ENCODE data around the gene RFX3.

The RFX3 gene

DNA sequence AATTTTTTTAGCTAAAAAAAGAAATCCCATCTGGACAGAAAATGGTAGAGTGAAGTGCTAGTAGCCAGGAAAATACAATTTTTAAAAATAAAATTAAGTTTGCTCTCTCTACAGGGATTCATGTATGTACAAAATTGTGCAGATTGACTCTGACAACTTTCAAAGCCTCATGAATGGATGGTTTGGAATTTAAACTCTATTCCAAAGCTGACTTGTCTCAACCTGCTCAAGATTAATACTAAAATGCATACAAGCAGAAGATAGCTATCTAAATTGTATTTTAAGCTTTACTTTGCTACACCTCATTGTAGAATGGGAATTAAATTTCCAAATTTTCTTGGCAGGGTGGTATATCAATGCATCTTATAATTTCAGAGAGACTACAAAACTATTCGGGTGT is 257.6 kb downstream of the RFX3 start:
- no peak for DNase-seq

DNA sequence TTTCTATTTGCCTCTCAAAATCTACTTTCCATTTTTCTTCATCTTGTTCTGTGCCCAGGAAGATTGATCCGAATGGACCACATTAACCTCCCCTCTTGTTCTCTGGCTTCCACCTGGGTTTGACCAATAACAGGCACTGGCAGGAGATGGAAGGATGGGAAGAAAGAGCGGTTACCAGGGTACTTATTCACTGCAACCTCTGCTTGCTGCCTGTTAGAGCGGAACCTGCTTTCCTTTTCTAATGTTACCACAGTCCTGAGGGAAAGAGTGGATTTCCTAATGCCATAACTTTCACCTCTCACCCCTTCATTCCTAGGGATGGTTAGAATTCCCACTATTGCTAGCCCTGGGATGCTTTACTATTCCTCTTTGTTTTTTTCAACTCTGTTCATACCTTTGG is 262.1 kb downstream of the RFX3 start:
- no peak for DNase-seq

DNA sequence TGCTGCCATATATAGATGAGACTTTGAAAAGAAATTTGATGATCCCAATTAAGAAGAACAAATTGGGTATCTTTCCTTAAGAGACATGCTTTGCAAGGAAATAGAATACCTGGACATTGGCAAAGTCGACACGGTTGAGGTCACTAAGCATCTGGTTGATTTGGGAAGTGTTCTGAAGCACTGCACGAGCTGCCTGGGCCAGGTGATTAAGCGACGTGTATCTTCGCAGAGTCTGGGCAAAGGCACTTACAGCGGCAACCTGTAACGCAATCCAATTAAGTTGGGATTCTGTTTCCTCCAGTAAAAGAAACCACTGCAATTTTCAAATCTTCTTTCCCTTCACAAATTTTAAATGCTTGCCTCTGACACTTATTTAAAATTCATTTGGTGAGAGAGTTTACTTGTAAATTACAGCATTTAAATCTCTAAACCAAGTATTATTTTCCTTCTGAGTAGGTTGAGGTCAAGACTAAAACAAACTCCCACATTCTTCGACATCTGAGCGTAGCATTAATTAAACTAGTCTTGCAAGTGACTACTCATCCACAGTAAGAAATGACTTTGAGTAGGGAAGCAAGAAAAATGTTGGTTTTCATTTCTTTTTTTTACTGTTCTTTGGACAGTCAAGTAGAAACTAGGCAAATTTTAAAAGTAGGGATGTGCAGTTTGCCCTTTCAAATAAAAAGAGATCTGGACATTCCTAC is 262.8 kb downstream of the RFX3 start:
- DNase-seq: no peak

DNA sequence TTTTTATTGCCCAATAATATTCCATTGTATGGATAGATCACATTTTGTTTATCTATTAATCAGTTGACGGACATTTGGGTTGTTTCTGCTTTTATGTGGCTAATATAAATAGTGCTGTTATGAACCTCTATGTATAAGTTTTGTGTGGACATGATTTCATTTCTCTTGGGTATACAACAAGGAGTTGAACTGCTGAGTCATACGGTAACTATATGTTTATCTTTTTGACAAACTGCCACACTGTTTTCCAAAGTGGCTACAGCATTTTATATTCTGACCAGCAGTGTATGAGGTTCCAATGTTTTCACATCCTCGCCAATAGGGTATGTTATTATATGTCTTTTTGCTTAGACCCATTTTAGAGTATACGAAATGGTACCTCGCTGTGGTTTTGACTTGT is 264.3 kb downstream of the RFX3 start:
- DNase-seq: no peak

DNA sequence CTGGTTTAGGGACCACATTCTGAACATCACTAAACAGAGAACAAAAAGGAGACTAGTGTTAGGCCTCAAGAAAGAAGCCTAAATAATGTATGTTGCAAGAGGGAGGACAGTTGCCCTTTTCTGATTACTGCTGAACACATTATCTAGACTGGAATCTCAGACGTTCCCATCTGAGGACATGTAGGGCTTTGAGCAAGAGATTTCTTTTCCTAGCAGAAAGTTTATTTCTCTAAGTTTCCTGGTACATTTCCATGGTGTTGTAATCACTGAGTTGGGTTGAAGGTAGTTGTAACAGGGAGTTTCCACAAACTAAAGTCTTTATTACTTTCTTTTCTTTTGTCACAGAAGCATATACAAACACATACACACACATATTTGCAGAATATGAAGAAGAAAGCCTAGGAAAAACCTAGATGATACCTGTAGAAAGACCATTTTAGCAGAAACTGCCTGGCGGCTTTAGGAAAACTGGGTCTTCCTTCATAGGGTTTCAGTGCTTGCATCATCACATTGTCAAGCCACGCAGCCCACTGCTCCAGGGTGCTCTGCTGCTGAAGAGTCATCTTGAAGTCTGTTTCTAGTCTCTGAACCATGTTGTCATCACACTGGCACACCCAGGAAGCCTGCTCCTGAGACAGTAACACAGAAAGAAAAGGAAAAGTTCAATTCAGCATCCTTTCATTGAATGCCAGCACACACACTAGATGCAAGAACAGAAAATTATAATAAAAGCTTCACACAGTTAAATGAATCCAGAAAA is 269.1 kb downstream of the RFX3 start:
- DNase-seq: no peak

DNA sequence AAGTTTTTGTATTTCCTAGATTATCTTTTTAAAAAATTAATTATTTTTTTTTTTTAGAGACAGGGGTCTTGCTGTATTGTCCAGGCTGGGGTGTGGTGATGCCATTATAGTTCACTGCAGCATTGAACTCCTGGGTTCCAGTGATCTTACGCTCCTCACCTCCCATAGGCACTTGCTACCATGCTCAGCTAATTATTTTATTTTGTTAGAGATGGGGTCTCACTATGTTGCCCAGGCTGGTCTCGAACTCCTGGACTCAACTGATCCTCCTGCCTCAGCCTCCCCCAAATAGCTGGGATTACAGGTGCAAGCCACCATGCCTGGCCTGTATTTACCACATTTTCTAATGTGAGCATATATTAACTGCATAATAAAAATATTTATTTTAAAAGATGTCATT is 274.5 kb downstream of the RFX3 start:
- no peak for DNase-seq

DNA sequence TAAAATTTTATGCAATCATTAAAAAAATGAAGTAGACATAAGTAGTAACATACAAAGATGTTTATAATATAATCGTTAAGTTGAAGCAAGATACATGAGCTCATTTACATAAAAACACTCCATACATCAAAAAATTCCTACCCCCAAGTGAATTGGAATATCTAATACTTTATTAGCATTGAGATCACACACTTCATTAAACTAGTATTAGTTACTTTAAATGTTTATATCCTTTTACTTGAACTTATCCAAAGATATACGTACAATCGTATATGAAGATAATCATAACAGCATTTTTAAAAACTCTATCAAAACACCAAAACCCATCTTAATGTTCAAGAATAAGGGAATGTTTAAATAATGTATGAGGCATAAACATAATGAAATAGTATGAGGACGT is 275.1 kb downstream of the RFX3 start:
- no peak for DNase-seq

DNA sequence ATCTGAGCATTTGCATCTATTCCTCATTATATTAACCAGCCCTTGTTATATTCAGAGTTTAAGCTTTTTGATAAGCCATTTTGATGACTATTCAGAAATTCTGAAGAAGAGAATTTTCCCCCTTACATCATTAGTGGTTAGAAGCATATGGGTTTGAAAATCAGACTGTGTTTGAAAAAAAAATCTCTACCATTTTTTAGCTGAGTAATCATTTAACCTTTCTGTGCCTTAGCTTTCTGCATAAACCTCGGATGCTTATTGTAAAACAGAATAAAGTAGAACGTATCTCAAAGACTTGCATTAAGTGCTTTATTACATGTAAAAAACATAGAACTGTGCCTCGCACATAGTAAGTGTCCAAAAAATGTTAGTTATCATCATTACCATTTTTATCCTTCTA is 278.6 kb downstream of the RFX3 start:
- no peak for DNase-seq

DNA sequence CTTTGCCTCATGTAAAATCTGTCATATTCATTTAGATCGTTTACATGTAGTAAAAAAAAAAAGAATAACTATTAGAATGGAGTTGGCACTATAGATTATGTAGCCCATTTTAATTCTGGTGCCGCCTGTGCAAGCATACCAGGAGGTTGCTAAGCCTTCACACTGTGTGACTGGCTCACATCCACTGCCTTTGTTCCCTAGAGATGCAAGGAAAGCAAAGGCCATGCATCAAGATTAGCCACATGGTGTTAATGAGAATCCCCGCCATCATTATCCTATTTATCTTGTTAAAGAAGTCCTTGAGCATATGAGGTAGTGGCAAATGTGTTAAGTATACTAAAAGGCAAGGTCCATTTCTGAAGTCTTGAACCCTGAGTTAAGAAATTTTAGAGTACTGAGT is 279.6 kb downstream of the RFX3 start:
- no peak for DNase-seq

DNA sequence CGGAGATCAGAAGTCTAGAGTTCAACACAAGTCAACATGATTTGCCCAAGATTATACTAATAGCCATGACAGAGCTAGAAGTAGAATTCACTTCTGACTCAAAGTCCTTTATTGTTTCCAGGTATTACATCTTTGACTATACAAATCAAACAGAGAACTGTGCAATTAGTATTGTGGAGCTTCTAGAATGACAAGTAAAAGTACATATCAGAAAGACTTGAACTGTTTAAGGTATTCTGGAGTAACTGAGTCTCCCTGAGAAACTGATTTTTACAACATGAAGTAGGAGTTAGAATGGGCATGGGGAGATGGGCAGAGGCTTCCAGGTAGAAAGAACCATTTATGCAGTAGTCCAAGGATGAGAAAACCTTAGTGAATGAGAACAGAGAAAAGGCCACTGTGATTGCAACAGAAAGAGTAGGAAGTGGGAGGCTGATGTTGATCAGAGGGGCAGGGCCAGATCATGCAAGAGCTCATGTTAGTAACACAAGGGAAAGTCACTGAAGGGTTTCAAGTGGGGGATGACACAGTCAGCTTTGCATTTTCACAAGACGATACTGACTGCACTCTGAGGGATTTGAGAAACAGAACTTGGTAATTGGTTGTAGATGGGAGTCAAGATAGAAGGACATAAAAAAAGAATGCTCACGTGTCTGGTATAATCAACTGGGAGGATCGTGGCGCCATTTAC is 280.7 kb downstream of the RFX3 start:
- no peak for DNase-seq

DNA sequence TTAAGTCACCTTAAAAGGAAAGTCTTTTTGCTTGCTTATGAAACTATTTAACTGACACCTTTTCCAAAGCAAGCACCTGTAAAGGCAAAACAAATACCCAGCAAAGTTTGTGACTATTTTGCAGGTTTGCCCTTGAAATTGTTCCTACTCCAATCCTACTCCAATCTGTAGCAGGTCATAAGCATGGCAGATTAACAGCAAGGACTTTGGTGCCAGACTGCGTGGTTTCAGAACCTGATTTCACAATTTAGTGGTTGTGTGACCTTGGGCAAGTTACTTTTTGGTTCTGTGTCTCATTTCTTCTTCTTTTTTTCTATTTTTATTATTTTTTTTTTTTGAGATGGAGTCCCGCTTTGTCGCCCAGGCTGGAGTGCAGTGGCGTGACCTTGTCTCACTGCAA is 282.1 kb downstream of the RFX3 start:
- no peak for DNase-seq

DNA sequence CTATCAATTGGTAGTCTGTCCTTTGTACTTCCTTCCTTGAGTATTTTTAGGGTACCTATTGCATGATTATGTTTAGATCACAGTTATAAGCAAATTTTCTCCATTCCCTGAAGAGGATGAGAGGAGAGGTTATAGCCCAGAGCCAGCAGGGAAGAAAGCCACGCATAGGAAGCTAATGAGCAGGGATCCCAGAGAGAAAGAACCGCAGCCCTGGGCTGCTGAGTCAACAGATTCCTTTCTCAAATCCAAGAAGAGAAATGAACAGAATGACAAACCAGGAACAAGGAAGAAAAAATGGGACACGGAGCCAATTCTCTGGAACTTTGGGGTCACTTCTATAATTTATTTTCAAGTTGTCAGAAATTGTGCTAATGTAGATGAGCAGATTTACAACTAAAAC is 284.5 kb downstream of the RFX3 start:
- no peak for DNase-seq

DNA sequence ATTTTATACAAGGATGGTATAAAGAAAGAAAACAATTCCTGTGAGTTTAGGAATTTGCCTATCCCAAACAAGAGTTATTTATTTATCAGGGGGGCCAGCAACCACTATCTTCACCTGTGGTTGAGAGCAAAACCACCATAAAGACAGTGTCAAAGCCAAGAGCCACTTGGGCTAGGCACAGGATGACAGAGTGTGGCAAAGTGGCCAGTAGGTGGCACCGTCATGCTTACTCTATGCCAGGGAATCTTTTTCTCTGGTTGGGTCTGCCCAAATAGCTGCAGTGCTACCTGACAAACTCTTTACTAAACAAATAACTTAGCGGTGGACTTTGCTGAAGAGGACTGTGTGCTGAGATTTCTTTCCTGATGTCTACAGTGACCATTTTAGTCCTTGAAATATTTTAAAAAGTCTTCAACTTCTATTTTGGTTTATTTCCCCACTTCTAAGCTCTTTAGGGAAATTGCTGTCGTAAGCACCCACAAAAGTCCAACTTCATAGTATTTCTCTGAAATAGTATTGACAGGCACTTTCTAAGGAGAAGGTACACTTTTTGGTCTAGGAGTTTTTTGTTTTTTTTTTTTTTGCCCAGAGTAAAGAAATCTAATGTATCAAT is 285.0 kb downstream of the RFX3 start:
- DNase-seq: peak; percentile 53

DNA sequence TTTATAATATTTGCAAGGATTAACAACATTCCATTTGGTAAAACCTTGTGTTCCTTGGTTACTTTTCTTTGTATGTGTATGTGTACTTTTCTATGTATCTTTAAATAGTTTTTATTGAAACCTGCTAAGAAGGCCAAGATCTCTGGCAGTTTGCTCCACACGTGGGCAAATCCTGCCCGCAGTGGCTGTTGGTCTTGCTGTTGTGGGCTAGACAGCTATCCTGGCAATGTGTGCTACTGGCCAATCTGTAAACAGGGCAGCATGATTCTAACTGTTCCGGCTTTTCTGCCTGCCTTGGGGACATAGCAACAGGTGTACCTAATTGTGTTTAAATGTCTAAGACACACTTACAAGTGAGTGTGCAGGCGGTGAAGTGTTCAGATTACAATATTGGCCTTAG is 286.6 kb downstream of the RFX3 start:
- DNase-seq: no peak

DNA sequence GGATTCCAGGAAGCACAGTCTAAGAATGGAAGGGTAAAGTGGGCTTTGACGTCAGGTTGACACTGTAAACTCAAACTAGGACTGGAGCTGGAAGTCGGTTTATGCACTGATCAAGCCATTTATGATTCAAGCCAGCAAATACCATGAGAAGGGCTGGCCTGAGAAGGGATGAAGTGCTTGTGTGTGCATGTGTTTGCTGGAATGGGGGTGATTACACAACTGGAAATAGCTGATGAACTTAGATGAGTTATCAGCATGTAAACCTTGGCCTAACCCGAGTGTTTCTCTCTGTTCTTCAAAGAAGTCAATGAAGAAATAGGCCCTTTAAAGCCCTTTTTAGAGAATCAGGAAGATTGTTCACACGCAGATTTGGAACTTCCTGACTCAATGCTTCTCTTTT is 287.6 kb downstream of the RFX3 start:
- DNase-seq: no peak

DNA sequence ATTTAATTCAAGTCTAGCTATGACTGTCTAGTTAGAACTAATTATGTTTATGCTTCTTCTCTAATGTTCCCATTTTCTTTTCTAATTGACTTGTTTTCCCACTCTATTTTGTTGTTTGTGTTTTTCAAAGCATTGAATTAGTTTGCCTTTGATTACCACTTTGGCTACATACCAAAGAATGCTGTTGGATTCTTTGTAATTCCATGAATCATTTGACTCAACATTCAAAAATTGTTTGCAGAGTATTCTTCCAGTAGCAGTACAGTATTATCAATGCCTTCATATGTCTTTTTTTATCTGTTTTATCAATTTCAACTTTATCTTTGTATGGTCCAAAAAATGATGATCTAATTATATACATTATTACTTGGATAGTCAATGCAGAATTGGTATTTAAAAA is 288.7 kb downstream of the RFX3 start:
- DNase-seq: no peak

DNA sequence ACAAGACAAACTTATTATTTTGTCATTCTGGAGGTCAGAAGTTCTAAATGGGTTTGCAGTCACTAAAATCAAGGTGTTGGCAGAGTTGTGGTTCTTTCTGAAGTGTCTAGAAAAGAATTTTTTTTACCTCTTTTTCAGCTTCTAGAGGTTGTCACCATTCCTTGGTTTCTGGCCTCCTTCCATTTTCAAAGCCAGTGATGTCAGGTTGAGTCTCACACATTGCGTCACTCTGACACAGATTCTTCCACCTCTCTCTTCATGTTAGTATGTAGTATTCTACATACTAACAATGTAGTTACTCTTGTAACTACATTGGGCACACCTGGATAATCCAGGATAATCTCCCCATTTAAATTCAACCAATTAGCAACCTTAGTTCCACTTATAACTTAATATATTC is 290.3 kb downstream of the RFX3 start:
- no peak for DNase-seq

DNA sequence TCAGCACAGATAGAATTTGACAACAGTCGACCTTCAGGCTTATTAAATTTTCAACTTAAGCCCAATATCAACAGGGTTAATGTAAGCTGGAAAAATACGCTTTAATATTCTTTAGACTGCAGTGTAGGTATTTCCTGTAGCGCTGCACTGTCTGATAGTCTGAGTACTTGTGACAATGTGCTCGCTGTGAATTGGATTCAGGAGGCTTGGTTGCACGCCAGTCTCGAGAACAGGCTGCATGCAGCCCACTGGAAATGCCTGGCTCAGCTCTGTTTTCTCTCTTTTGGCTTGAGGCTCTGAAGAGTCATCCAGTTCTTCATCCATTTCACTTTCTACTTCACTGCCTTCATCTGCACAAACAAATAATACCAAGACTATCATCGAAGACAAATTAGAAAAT is 300.9 kb downstream of the RFX3 start:
- no peak for DNase-seq

DNA sequence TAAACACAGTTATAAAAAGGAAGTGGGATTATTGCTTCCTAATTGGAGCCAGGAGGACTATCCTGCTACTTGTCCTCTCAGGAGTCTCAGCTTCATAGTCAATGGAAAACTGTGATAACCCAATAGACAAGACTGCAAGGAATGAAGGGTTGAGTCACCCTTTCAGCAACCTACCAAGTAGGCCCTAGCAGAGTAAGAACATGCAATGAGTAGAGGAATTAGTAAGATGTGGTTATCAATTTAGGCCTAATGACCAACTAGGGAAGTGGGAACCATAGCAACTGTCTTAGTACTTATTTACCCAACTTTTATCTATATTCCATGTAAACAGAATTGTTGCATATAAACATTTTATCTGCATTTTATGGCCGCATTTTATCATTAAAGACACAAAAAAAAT is 310.1 kb downstream of the RFX3 start:
- no peak for DNase-seq

DNA sequence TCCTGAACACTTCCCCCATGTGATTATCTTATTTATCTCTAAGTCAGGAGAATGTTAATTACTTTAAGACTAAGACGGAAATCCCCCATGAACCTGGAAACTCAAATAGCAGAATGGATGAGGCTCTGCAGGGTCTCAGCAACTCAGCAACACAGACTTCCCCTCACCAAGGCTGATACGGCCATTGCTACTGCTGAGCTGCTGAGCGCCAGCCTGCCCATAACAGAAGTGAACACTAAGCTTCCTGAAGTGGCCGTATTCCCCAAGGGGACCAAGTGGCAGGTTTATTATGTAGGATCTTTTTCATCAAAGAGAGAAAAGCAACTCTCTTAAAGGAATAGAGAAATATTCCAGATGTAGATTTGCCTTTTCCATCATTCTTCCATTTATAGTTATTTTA is 311.1 kb downstream of the RFX3 start:
- no peak for DNase-seq

DNA sequence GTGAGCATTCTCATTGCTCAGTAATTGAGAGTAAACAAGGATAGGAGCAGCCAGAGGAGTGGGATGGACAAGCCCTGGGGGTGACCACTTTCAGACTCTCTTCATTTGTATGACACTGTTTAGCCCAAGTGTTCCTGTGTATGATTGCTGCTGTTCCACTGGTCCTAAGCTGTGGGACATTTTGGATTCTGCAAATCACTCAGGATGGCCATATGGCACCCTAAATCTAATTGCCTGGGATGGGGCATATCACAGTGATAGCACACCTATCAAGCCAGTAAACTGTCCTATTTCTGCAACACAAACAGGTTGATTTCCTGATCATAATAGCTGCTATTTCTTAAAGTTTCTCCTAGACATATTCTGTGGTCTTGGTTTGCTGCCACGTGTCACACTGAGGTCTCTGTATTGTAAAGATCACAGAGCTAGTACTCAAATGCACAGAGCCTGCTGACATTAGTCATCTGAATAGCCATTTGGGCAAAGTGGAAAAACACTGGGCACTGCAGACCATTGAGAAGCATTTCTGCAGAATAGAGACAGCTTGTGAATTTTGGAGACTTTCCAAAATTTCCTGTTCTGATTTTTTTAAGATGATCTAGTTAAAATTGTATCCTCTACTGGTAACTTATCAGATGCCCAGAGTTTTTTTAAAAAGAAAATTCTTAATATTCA is 320.2 kb downstream of the RFX3 start:
- DNase-seq: no peak

DNA sequence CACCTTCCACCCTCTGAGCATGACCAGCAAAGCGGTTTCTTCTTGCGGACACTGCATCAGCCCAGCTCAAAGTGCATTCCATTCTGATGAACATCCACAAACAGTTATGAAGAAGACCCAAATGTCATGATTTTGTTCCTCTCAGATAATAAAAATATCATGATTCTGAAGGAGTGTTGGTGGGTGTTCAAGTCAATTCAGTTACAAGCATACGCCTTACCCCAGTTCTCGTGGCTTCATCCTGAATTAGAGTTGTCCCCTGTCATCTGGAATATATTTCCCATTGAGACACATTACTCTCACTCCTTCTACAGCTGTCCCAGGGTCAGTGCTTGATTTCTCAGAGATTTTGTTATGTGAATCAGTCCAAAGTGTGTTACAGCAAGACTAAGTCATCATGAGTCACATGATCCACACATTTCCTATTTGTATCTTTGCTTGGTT is 325.4 kb downstream of the RFX3 start:
- no peak for DNase-seq

DNA sequence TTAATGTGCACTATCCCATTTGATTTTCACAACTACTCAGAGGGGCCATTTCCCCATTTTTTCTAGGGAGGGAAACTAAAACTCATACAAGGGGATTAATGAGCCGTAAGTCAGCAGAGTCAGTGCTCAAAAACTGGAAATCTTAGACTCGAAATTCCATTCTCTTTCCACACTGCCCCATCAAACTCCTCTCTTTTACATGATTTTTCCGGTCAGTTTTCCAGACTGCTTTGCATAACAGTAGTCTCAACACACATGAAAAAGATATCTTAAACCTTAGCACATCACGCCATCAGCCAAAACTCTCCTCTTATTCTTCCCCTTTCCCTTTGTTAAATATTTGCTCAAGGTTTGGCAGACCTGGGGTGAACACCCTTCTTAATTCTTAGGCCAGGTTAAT is 332.0 kb downstream of the RFX3 start:
- DNase-seq: no peak

All from GDM1 (cell line).